Neural cell (in vitro differentiated cells): ENCODE data around the gene TNS1. TPM values are rescaled to one million over a fixed set of nuclear protein-coding genes. Genes with fewer than 3 reads are reported as not detected.

ENCODE experiments used
- H2AFZ ChIP-seq: fragments of 200-600, 300-800 bp; sonication (generic), shearing (Covaris generic); 2 replicates; pipeline ENCODE4 v1.6.0; 2014; ENCODE audit warnings: low read depth, mild to moderate bottlenecking, antibody characterized with exemption, low read length, moderate library complexity
- H3F3A ChIP-seq: fragments of 200-600 bp; shearing (Covaris generic); 2 replicates; pipeline ENCODE4 v1.6.1; 2016; ENCODE audit warnings: mild to moderate bottlenecking, moderate library complexity, mixed read lengths, antibody characterized with exemption, low read length; ENCODE audit not compliant: insufficient read depth, poor library complexity, severe bottlenecking
- H3K27ac ChIP-seq: fragments of 200-600, 300-800 bp; sonication (generic), shearing (Covaris generic); 2 replicates; pipeline ENCODE4 v1.5.1; 2014; ENCODE audit warnings: mild to moderate bottlenecking, low read length, moderate library complexity
- H3K27me3 ChIP-seq: fragments of 300-800, 200-600 bp; sonication (generic), shearing (Covaris generic); 2 replicates; pipeline ENCODE4 v1.6.0; 2014; ENCODE audit warnings: mild to moderate bottlenecking, low read depth, low read length, moderate library complexity; ENCODE audit not compliant: insufficient read depth
- H3K36me3 ChIP-seq: fragments of 300-800, 200-600 bp; sonication (generic), shearing (Covaris generic); 2 replicates; pipeline ENCODE4 v1.5.1; 2014; ENCODE audit warnings: mild to moderate bottlenecking, antibody characterized with exemption, low read length, moderate library complexity; ENCODE audit not compliant: insufficient read depth
- H3K4me2 ChIP-seq: fragments of 300-800, 200-600 bp; sonication (generic), shearing (Covaris generic); 2 replicates; pipeline ENCODE4 v1.6.0; 2014; ENCODE audit warnings: mild to moderate bottlenecking, low read length
- H3K4me3 ChIP-seq: fragments of 300-800, 200-600 bp; sonication (generic), shearing (Covaris generic); 2 replicates; pipeline ENCODE4 v1.5.1; 2014; ENCODE audit warnings: mild to moderate bottlenecking, low read length, moderate library complexity
- H3K79me2 ChIP-seq: fragments of 200-600 bp; shearing (Covaris generic); replicated peaks from 2 replicates; pipeline ENCODE4 v1.6.0; 2014; ENCODE audit warnings: mild to moderate bottlenecking, low read length, moderate library complexity; ENCODE audit not compliant: insufficient read depth
- H3K9ac ChIP-seq: fragments of 300-800, 200-600 bp; sonication (generic), shearing (Covaris generic); 2 replicates; pipeline ENCODE4 v1.6.1; 2016; ENCODE audit warnings: mild to moderate bottlenecking, low read length, mixed read lengths
- H3K9me2 ChIP-seq: fragments of 200-600 bp; shearing (Covaris generic); 2 replicates; pipeline ENCODE4 v1.6.1; 2016; ENCODE audit warnings: mild to moderate bottlenecking, low read length, mixed read lengths; ENCODE audit not compliant: insufficient read depth
- H3K9me3 ChIP-seq: fragments of 200-600, 300-800 bp; sonication (generic), shearing (Covaris generic); 2 replicates; pipeline ENCODE4 v1.6.1; 2016; ENCODE audit warnings: mild to moderate bottlenecking, mixed run types, low read length, moderate library complexity, mixed read lengths
- H4K20me1 ChIP-seq: fragments of 200-600 bp; shearing (Covaris generic); 2 replicates; pipeline ENCODE4 v1.6.1; 2016; ENCODE audit warnings: mild to moderate bottlenecking, mixed run types; ENCODE audit not compliant: insufficient read depth
- CTCF ChIP-seq: fragments of 450-650 bp; IDR thresholded peaks from 2 replicates; pipeline ENCODE4 v1.5.1; 2014; ENCODE audit warnings: antibody characterized with exemption, mild to moderate bottlenecking, moderate library complexity; ENCODE audit not compliant: poor library complexity, severe bottlenecking
- EP300 ChIP-seq: fragments of 450-650 bp; conservative IDR thresholded peaks from 2 replicates; pipeline ENCODE4 v1.6.1; 2014; ENCODE audit warnings: antibody characterized with exemption, mild to moderate bottlenecking, moderate library complexity; ENCODE audit not compliant: poor library complexity, severe bottlenecking
- EZH2 ChIP-seq: fragments of 200-600, 300-800 bp; shearing (Covaris generic), sonication (generic); IDR thresholded peaks from 2 replicates; pipeline ENCODE4 v1.6.1; 2014; ENCODE audit warnings: antibody characterized with exemption, low read length, borderline replicate concordance, mild to moderate bottlenecking; ENCODE audit not compliant: insufficient read depth, poor library complexity, severe bottlenecking
- MXI1 ChIP-seq: fragments of 450-650 bp; conservative IDR thresholded peaks from 2 replicates; pipeline ENCODE4 v1.6.1; 2014; ENCODE audit warnings: antibody characterized with exemption, mild to moderate bottlenecking; ENCODE audit not compliant: poor library complexity, severe bottlenecking
- POLR2AphosphoS5 ChIP-seq: IDR thresholded peaks from 2 replicates; pipeline ENCODE4 v1.6.1; 2012
- RAD21 ChIP-seq: fragments of 450-650 bp; conservative IDR thresholded peaks from 2 replicates; pipeline ENCODE4 v1.6.1; 2014; ENCODE audit warnings: antibody characterized with exemption, mild to moderate bottlenecking, moderate library complexity
- REST ChIP-seq: IDR thresholded peaks from 2 replicates; pipeline ENCODE4 v1.6.1; 2012; ENCODE audit warnings: borderline replicate concordance
- SMC3 ChIP-seq: fragments of 450-650 bp; conservative IDR thresholded peaks from 2 replicates; pipeline ENCODE4 v1.6.1; 2014; ENCODE audit warnings: antibody characterized with exemption, mild to moderate bottlenecking, moderate library complexity; ENCODE audit not compliant: poor library complexity
- TAF1 ChIP-seq: IDR thresholded peaks from 2 replicates; pipeline ENCODE4 v1.6.1; 2012; ENCODE audit warnings: low read depth
- polyA plus RNA-seq: library from polyadenylated mRNA; depleted of rRNA; stranded (reverse); fragments of >200 nt; gene quantifications from 2 replicates; pipeline ENCODE4 v1.2.3, GENCODE V29; 2014

Gene TNS1
- polyA plus RNA-seq, 1 donor from 2014 or later: 1.5 TPM

- no peak overlapping the region for H3K4me2 ChIP-seq
- no peaks in the 10 kb centered on the region for H3K27me3 ChIP-seq
- no peaks in the 10 kb centered on the region for H3K9me3 ChIP-seq
- H3K27ac ChIP-seq: no peak overlapping the region
- H4K20me1 ChIP-seq: no peaks in the 10 kb centered on the region
- H3K4me3 ChIP-seq: no peak overlapping the region
- no peak overlapping the region for H2AFZ ChIP-seq
- no peaks in the 10 kb centered on the region for H3F3A ChIP-seq
- H3K9me2 ChIP-seq: no peaks in the 10 kb centered on the region
- H3K36me3 ChIP-seq: no peaks in the 10 kb centered on the region
- H3K79me2 ChIP-seq: no peaks in the 10 kb centered on the region
- H3K9ac ChIP-seq: no peak overlapping the region
- TF ChIP-seq EZH2 (no peak), MXI1 (no peak), TAF1 (no peak), POLR2AphosphoS5 (no peak), REST (no peak), RAD21 (no peak), EP300 (no peak), CTCF (no peak), SMC3 (no peak)
Measured at GRCh38 chr2:217831306-217831705, 171.5 kb downstream of the TNS1 start.

GRCh38 chr2:217830807-217831206 lies 172.0 kb downstream of the TNS1 start:
- Histone ChIP-seq H3K27ac (no peak overlapping the region), H3K4me3 (no peak overlapping the region), H3K9ac (no peak overlapping the region), H3K27me3 (no peaks in the 10 kb centered on the region), H3K36me3 (no peaks in the 10 kb centered on the region), H3K9me3 (no peaks in the 10 kb centered on the region), H3K9me2 (no peaks in the 10 kb centered on the region), H3K79me2 (no peaks in the 10 kb centered on the region), H4K20me1 (no peaks in the 10 kb centered on the region), H2AFZ (no peak overlapping the region), H3K4me2 (no peak overlapping the region), H3F3A (no peaks in the 10 kb centered on the region)
- TF ChIP-seq RAD21: no peak
- TF ChIP-seq EP300: no peak
- TF ChIP-seq MXI1: no peak
- TF ChIP-seq CTCF: no peak
- TF ChIP-seq TAF1: no peak
- TF ChIP-seq SMC3: no peak
- no peak for TF ChIP-seq EZH2
- TF ChIP-seq REST: no peak
- TF ChIP-seq POLR2AphosphoS5: no peak
